ENCODE results near the gene PCARE.

DNA sequence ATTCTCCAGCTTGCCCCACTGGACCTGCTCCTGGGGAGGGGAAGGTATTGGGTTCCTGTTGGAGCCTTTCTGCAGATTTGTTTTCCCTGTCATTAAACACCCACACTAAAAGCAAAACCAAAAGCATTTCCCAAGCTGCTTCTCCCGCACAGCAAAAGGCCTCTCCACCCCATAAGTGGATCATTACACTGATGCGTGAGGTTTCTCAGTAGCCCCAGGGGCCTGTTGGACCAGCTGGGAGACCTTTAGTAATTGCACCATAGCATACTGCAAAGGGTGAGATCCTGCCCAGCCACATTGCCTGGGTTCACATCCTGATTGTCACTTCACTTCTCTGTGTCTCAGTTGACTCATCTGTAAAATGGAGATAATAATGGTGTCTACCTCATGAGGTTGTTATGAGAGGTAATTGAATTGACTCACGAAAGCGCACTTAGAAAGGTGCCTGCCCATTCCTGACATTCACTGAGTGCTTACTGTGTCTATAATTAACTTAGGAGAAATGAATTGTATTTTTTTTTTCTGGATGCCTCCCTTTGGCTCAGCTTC is 49.4 kb downstream of the PCARE start:
- no peak for TF ChIP-seq POLR2A (IDR thresholded peaks at IDR 0.05)
- TF ChIP-seq, protein P1, sequence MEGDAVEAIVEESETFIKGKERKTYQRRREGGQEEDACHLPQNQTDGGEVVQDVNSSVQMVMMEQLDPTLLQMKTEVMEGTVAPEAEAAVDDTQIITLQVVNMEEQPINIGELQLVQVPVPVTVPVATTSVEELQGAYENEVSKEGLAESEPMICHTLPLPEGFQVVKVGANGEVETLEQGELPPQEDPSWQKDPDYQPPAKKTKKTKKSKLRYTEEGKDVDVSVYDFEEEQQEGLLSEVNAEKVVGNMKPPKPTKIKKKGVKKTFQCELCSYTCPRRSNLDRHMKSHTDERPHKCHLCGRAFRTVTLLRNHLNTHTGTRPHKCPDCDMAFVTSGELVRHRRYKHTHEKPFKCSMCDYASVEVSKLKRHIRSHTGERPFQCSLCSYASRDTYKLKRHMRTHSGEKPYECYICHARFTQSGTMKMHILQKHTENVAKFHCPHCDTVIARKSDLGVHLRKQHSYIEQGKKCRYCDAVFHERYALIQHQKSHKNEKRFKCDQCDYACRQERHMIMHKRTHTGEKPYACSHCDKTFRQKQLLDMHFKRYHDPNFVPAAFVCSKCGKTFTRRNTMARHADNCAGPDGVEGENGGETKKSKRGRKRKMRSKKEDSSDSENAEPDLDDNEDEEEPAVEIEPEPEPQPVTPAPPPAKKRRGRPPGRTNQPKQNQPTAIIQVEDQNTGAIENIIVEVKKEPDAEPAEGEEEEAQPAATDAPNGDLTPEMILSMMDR (IDR thresholded peaks at IDR 0.05 in 4 of 5, conservative IDR thresholded peaks at IDR 0.05 in 1 of 5) = no peak

All from gastrocnemius medialis (tissue), 4 donors.